ENCODE results near the gene BICDL1.
"Not testable (repeated sequence)": the region's sequence is repeated elsewhere in the genome, so short reads cannot be mapped to it uniquely, and the experiment has no call there.

BICDL1 gene

DNA sequence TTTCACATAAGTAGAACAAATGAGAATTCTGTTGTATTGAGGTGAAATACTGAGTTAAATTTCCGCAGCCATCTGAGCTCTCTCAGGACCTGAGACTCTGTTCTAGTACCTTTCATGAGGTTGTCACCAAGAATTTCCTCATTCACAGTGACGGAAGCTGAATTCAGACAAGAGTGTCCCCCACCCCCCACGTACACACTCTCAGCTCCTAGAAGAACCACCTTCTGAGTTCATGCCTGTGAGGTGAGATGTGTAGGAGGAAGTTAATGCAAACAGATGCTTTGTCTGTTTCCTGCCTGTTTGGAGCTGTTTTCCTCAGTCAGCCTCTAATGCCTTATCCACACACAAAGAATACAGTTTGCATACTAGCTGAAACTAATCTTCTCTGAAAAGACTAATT is 18.2 kb downstream of the BICDL1 start:
- H3K36me3 Mint-ChIP-seq (ENCODE audit: low read depth): no peaks in the 10 kb centered on the region
- peaks cover 5% of the 10 kb centered on the region for H3K27me3 Mint-ChIP-seq (ENCODE audit: low read depth)
- no peaks in the 10 kb centered on the region for H3K4me1 Mint-ChIP-seq
- H3K27ac Mint-ChIP-seq: no peak overlapping the region
- H3K9me3 Mint-ChIP-seq: no peaks in the 10 kb centered on the region
- TF ChIP-seq CTCF (IDR thresholded peaks at IDR 0.05; ENCODE audit: unreplicated experiment in 3 of 3): no peak
- H3K4me3 Mint-ChIP-seq: no peak overlapping the region

- H3K36me3 Mint-ChIP-seq (ENCODE audit: low read depth): no peaks in the 10 kb centered on the region
- no peaks in the 10 kb centered on the region for H3K4me1 Mint-ChIP-seq
- H3K4me3 Mint-ChIP-seq: no peak overlapping the region
- no peaks in the 10 kb centered on the region for H3K9me3 Mint-ChIP-seq
- no peak for TF ChIP-seq CTCF (IDR thresholded peaks at IDR 0.05; ENCODE audit: unreplicated experiment in 3 of 3)
- H3K27me3 Mint-ChIP-seq (ENCODE audit: low read depth): peaks cover 5% of the 10 kb centered on the region
- no peak overlapping the region for H3K27ac Mint-ChIP-seq
Measured at GRCh38 chr12:120010661-120011230, 21.7 kb downstream of the BICDL1 start.

- TF ChIP-seq CTCF (IDR thresholded peaks at IDR 0.05; ENCODE audit: unreplicated experiment in 3 of 3): no peak
- Mint-ChIP-seq H3K36me3 (ENCODE audit: low read depth) (no peaks in the 10 kb centered on the region), H3K4me1 (no peaks in the 10 kb centered on the region), H3K27me3 (ENCODE audit: low read depth) (no peaks in the 10 kb centered on the region), H3K27ac (no peak overlapping the region), H3K4me3 (no peak overlapping the region), H3K9me3 (no peaks in the 10 kb centered on the region)
Measured at GRCh38 chr12:120012067-120012621, 23.1 kb downstream of the BICDL1 start.

DNA sequence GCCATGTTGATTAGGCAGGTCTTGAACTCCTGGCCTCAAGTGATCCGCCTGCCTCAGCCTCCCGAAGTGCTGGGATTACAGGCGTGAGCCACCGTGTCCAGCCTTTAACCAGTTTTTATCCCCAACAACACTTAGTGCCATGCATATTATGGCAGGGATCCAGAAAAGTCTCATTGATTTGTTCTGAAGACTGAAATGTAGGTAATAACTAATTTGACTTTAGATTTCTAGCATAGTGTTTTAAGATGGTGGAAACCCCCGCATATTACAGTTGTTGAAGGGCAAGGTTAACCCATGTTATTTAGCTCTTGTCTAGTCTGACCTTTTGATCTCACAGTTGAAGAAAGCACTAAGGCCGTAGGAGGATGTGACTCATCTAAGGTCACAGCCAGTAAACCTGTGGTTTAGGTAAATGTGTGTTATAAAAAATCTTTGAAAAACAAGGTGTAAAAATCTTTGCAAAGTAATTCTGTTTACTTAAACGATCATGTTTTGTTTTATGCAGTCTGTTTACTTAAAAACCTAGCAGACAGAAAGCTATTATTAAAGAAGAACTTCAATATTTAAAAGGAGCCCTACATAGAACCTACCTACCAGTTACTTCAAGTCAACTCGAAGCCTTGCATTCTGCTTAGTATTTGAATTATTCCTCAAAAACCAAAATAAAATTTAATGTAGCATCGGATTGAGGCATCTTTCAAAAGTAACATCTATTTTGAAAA is 24.8 kb downstream of the BICDL1 start:
- Mint-ChIP-seq H3K36me3 (ENCODE audit: low read depth) (no peaks in the 10 kb centered on the region), H3K4me3 (no peak overlapping the region), H3K27ac (no peak overlapping the region), H3K27me3 (ENCODE audit: low read depth) (no peaks in the 10 kb centered on the region), H3K4me1 (no peaks in the 10 kb centered on the region), H3K9me3 (no peaks in the 10 kb centered on the region)
- no peak for TF ChIP-seq CTCF (IDR thresholded peaks at IDR 0.05; ENCODE audit: unreplicated experiment in 3 of 3)

DNA sequence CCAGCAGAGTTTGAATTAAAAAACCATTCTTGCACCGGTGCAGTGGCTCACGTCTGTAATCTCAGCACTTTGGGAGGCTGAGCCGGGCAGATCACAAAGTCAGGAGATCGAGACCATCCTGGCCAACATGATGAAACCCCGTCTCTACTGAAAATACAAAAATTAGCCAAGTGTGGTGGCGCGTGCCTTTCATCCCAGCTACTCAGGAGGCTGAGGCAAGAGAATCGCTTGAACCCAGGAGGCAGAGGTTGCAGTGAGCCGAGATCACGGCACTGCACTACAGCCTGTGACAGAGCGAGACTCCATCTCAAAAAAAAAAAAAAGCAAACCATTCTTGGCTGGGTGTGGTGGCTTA is 25.3 kb downstream of the BICDL1 start:
- H3K9me3 Mint-ChIP-seq; H3K4me3 Mint-ChIP-seq; H3K27me3 Mint-ChIP-seq (ENCODE audit: low read depth): not testable (repeated sequence)

GRCh38 chr12:120015313-120015712 is 26.3 kb downstream of the BICDL1 start:
- H3K36me3 Mint-ChIP-seq (ENCODE audit: low read depth): no peaks in the 10 kb centered on the region
- H3K4me1 Mint-ChIP-seq: no peaks in the 10 kb centered on the region
- H3K27me3 Mint-ChIP-seq (ENCODE audit: low read depth): no peaks in the 10 kb centered on the region
- H3K4me3 Mint-ChIP-seq: no peak overlapping the region
- no peak for TF ChIP-seq CTCF (IDR thresholded peaks at IDR 0.05; ENCODE audit: unreplicated experiment in 3 of 3)
- no peaks in the 10 kb centered on the region for H3K9me3 Mint-ChIP-seq
- no peak overlapping the region for H3K27ac Mint-ChIP-seq

More for the DNA sequence above, 25.3 kb downstream of the BICDL1 start:
- not testable (repeated sequence) for H3K36me3 Mint-ChIP-seq (ENCODE audit: low read depth); H3K27ac Mint-ChIP-seq; H3K4me1 Mint-ChIP-seq

DNA sequence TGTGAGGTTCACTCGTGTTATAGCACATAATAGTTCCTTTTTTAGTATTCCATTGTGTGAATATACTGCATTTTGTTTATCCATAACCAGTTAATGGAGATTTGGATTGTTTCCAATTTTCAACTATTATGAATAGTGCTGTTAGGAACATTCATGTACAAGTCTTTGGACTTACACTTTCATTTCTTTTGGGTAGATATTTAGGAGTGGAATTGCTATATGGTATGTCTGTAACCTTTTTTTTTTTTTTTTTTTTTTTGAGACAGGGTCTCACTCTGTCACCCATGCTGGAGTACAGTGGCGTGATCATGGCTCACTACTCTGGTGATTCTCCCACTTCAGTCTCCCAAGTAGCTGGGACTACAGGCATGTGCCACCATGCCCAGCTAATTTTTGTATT is 27.2 kb downstream of the BICDL1 start:
- H3K4me3 Mint-ChIP-seq; H3K4me1 Mint-ChIP-seq; H3K36me3 Mint-ChIP-seq (ENCODE audit: low read depth); H3K9me3 Mint-ChIP-seq; H3K27ac Mint-ChIP-seq; H3K27me3 Mint-ChIP-seq (ENCODE audit: low read depth): not testable (repeated sequence)

All from nephron (organoid).